Natural killer cell treated with Interleukin-12 subunit alpha and Interleukin-12 subunit beta and Interleukin-15 and Interleukin-18, amount 100 ng/mL, for 72 hours (primary cell): ENCODE measurements around the gene SDK1. TPM values are rescaled to one million over a fixed set of nuclear protein-coding genes. Genes with fewer than 3 reads are reported as not detected.

ENCODE experiments used
- ATAC-seq, 2 donors: fragments of 150-1000 bp; cut with Tn5 transposase in 1 of 2; sonication (Bioruptor Pico), chemical (Tn5 transposase) in 1 of 2; 2 replicates each; pipeline ENCODE4 v1.10.0; 2021
- DNase-seq: peaks from one replicate; pipeline ENCODE4 v3.0.0; 2022; ENCODE audit warnings: low spot score
- H3K27ac Mint-ChIP-seq, 2 donors: 1 replicate in 1 of 2; 2 replicates in 1 of 2; pipeline ENCODE4 v1.8.0; 2022; ENCODE audit warnings: mixed read lengths in 2 of 2, mild to moderate bottlenecking in 1 of 2, moderate library complexity in 1 of 2
- H3K27me3 Mint-ChIP-seq, 2 donors: 1 replicate in 1 of 2; 2 replicates in 1 of 2; pipeline ENCODE4 v1.8.0; 2022; ENCODE audit warnings: mixed read lengths in 2 of 2
- H3K36me3 Mint-ChIP-seq: one replicate; pipeline ENCODE4 v1.8.0; 2022; ENCODE audit warnings: mixed read lengths
- H3K4me1 Mint-ChIP-seq, 2 donors: 1 replicate in 1 of 2; 2 replicates in 1 of 2; pipeline ENCODE4 v1.8.0; 2022; ENCODE audit warnings: low read depth in 2 of 2, mixed read lengths in 2 of 2, mild to moderate bottlenecking in 1 of 2
- H3K4me3 Mint-ChIP-seq: one replicate; pipeline ENCODE4 v1.8.0; 2022; ENCODE audit warnings: mixed read lengths
- H3K9me3 Mint-ChIP-seq: 2 replicates; pipeline ENCODE4 v1.8.0; 2022; ENCODE audit warnings: mixed read lengths
- total RNA-seq, 2 donors: library from RNA; stranded (reverse); gene quantifications; one replicate each; pipeline ENCODE4 v1.2.3, GENCODE V29; 2022

SDK1 gene
- total RNA-seq, 2 donors from 2014 or later = 0.20 to 0.40 TPM

DNA sequence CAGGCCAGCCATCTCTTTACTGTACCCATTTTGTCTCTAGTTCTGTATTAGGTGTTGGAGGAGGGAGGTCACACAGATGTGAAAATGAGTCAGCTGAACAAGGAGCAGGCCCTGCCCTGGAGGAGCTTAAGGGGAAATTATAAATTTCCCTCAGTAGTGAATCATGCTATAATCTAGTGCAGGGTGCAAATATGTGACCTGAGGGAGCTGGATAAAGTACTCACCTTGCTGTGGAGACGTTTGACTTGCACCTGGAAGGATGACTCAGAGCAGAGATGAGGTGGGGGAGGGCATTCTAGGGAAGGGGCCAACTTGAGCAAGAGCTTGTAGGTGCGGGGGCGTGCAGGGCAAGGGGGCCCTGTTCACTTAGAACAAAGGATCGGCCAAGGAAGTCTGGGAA is 610.6 kb downstream of the SDK1 start:
- Mint-ChIP-seq H3K36me3 (no peaks in the 10 kb centered on the region), H3K27ac (no peak overlapping the region), H3K4me1 (no peaks in the 10 kb centered on the region), H3K27me3 (peaks cover 6 to 29% of the 10 kb centered on the region in 2 donors), H3K4me3 (no peak overlapping the region), H3K9me3 (no peaks in the 10 kb centered on the region)
- ATAC-seq = no peak
- DNase-seq = no peak

DNA sequence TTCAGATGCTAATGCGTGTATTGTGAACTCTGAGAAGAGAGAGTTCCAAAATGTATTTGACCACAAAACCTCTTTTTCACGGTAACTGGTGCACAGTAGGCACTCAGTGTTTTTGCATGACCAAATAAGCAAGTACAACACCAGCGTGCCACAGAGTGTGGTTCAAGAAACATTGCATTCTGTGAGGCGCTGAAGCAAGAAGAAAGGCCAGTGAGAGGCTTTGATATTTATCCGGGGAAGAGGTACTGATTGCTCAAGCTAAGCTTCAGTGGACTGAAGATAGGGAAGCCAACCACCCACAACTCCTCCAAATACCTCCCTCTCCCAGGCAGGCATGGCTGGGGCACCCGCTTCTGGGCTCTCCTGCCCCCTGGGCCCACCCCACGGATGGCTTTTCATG is 611.2 kb downstream of the SDK1 start:
- Mint-ChIP-seq H3K27ac (no peak overlapping the region), H3K9me3 (no peaks in the 10 kb centered on the region), H3K4me1 (peaks cover 0 to 3% of the 10 kb centered on the region in 2 donors), H3K36me3 (no peaks in the 10 kb centered on the region), H3K27me3 (peaks cover 3 to 23% of the 10 kb centered on the region in 2 donors), H3K4me3 (no peak overlapping the region)
- DNase-seq (no peak), ATAC-seq (no peak)

DNA sequence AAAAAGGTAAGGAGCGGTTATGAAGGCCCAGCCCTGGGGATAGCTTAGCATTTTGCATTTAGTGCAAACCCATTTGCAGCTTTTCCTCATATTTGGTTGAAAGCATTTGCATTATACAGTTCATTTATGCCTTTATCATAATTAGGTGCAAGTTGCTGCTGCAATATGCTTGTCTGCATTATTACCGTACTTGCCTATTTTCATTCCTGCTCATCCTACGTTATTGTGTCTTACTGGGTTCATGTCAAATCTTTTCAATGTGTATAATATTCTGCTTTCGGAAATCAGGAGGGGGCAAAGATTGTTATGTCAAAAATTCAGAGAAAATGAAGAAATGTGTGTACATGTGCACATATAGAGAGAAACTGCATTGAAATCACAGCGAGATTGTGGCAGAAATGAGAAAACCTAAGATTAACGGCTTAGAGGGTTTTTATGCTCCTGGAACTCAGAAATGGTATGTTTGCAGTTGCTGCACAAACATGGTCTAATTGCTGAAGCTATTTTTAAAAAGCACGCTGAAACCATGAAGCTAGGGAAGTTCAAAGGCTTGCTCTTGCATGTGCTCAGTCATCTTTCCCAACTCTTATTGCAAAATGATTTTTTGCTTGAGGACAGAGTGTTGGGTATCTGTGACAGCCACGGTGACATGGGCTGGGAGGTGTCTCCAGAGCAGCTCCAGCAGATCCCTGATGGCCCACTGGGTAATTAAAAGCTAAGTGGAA is 613.2 kb downstream of the SDK1 start:
- ATAC-seq (no peak), DNase-seq (no peak)
- Mint-ChIP-seq H3K4me3 (no peak overlapping the region), H3K27ac (no peak overlapping the region), H3K9me3 (no peaks in the 10 kb centered on the region), H3K4me1 (peaks cover 0 to 12% of the 10 kb centered on the region in 2 donors), H3K36me3 (no peaks in the 10 kb centered on the region), H3K27me3 (peaks cover 5 to 11% of the 10 kb centered on the region in 2 donors)

DNA sequence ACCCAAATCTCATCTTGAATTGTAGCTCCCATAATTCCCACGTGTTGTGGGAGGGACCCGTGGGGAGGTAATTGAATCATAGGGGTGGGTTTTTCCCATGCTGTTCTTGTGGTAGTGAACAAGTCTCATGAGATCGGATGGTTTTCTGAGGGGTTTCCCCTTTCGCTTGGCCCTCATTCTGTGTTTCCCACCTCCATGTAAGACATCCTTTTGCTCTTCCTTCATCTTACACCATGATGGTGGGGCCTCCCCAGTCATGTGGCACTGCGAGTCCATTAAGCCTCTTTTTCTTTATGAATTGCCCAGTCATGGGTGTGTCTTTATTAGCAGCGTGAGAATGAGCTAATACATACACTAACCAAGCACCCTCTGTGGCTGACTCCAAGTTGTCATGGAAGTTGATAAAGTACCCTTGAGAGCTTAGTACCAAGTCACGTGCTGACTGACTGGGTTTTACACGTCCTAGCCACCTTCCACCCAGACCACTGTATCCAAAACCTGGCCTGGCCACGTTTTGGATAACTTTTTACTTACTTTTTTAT is 614.4 kb downstream of the SDK1 start:
- DNase-seq (no peak), ATAC-seq (no peak)
- H3K9me3 Mint-ChIP-seq = no peaks in the 10 kb centered on the region
- no peaks in the 10 kb centered on the region for H3K36me3 Mint-ChIP-seq
- H3K27me3 Mint-ChIP-seq = peaks cover 12 to 19% of the 10 kb centered on the region in 2 donors
- H3K4me3 Mint-ChIP-seq = no peak overlapping the region
- no peak overlapping the region for H3K27ac Mint-ChIP-seq
- H3K4me1 Mint-ChIP-seq = peaks cover 0 to 12% of the 10 kb centered on the region in 2 donors

DNA sequence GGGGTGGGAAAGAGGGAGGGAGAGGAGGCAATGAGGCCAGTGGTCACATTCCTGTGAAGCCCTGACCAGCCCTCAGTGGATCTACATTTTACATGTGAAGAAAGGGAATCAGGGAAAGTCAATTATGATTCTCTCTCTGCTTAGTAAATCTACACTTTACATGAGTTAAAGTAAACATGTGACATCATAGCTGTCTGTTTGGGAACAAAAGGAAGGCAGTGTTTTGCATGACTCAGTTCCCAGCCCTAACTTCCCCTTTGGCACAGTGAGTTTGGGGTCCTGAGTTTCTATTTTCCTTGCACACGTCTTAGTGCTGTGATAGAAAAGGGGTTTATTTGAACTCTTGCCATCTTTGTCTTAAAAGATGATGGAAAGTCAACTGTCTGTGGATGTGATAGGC is 615.1 kb downstream of the SDK1 start:
- peaks cover 14 to 24% of the 10 kb centered on the region in 2 donors for H3K27me3 Mint-ChIP-seq
- no peak overlapping the region for H3K27ac Mint-ChIP-seq
- ATAC-seq = no peak

DNA sequence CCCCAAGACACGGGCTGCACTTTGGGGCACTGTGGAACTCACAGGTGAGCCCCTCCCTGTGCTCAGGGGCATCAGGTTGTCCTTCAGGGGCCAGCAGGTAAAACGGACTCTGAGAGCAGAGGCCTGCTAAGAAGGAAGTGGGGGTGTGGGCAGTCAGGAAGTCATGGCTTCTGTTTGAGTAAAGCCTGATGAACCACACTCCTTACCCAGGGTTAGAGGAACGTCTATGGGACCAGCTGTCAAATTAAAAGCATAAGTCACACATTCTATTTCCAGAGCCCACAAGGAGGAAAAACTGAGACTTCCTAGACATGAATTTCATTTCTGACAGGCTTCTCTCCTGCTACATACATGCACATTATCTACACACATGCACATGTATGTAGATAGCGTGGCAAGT is 616.4 kb downstream of the SDK1 start:
- Mint-ChIP-seq H3K36me3 (no peaks in the 10 kb centered on the region), H3K27ac (no peak overlapping the region), H3K27me3 (peaks cover 14 to 24% of the 10 kb centered on the region in 2 donors), H3K9me3 (no peaks in the 10 kb centered on the region), H3K4me3 (no peak overlapping the region), H3K4me1 (peaks cover 0 to 12% of the 10 kb centered on the region in 2 donors)
- no peak for ATAC-seq
- no peak for DNase-seq

More for the DNA sequence above, 615.1 kb downstream of the SDK1 start:
- H3K4me1 Mint-ChIP-seq = peaks cover 0 to 12% of the 10 kb centered on the region in 2 donors
- no peak overlapping the region for H3K4me3 Mint-ChIP-seq
- no peak for DNase-seq
- H3K9me3 Mint-ChIP-seq = no peaks in the 10 kb centered on the region
- H3K36me3 Mint-ChIP-seq = no peaks in the 10 kb centered on the region

DNA sequence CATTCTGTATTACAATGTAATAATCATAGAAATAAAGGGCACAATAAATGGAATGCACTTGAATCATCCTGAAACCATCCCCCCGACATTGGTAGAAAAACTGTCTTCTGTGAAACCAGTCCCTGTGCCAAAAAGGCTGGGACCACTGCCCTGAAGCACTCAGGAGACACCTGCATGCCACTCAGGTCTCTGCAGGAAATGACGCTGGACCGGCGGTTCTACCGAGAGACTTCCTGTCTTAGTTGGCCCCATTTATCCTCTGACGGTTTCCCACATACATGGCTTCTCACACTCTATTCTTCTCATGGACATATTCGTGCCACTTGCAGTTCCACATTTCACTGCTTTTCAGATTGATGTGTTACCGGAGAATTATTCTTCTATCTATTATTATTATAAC is 617.5 kb downstream of the SDK1 start:
- Mint-ChIP-seq H3K27ac (no peak overlapping the region), H3K36me3 (no peaks in the 10 kb centered on the region), H3K27me3 (peaks cover 19 to 30% of the 10 kb centered on the region in 2 donors), H3K9me3 (no peaks in the 10 kb centered on the region), H3K4me3 (no peak overlapping the region), H3K4me1 (peaks cover 0 to 12% of the 10 kb centered on the region in 2 donors)
- DNase-seq (no peak), ATAC-seq (no peak)

DNA sequence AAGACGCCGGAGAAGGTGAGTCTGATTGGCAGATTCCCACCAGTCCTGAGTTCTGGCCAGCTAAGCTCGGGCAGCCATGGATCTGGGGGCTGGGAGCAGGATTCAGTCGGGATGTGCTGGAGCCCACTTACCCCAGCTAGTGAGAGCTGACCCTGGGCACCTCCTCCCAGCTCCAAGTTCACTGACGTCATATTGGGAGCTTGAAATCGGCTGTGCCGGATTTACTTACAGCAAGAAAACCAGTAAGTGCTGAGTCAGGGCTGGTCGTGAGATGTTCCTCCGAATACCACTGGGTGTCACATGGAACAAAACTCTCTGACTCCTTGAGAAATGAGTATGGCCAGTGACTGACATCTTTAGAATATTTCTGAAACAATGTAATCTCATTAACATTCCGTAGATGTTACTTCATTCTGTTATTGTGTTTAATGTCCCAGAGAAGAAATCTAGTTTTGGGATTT is 621.2 kb downstream of the SDK1 start:
- no peak overlapping the region for H3K4me3 Mint-ChIP-seq
- ATAC-seq (no peak), DNase-seq (no peak)
- H3K4me1 Mint-ChIP-seq = peaks cover 0 to 10% of the 10 kb centered on the region in 2 donors
- no peaks in the 10 kb centered on the region for H3K36me3 Mint-ChIP-seq
- no peak overlapping the region for H3K27ac Mint-ChIP-seq
- H3K9me3 Mint-ChIP-seq = no peaks in the 10 kb centered on the region
- peaks cover 20 to 35% of the 10 kb centered on the region in 2 donors for H3K27me3 Mint-ChIP-seq

DNA sequence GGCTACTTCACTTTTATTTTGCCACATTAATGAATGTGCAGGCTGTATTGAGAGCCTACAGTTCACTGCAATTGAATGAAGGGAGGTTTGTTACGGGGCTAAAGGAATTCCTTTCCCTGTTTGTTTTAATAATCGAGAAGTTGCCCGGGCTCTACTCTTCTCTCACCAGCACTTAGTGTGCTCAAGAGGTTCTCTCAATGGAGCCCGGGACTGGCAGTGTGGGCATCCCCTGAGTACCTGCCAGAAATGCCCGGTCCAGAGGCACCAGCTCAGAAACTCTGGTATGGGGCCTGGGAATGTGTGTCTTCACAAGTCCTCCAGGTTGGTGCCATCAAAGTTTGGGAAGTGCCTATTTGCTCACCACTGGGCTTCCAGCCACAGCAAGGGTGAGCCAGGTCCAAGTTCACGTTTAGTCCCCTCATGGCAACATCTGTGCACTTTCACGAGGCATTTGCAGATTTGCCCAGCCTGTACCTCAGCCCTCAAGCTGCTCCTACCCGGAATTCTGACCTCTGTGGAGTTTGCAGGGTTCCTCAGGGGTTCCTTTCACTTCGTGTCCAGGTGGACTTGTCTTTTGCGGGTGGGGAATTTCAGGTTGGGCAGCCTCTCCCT is 622.4 kb downstream of the SDK1 start:
- DNase-seq = no peak
- Mint-ChIP-seq H3K4me3 (no peak overlapping the region), H3K27ac (no peak overlapping the region), H3K4me1 (peaks cover 0 to 8% of the 10 kb centered on the region in 2 donors), H3K9me3 (no peaks in the 10 kb centered on the region), H3K27me3 (peaks cover 20 to 35% of the 10 kb centered on the region in 2 donors), H3K36me3 (no peaks in the 10 kb centered on the region)
- no peak for ATAC-seq

DNA sequence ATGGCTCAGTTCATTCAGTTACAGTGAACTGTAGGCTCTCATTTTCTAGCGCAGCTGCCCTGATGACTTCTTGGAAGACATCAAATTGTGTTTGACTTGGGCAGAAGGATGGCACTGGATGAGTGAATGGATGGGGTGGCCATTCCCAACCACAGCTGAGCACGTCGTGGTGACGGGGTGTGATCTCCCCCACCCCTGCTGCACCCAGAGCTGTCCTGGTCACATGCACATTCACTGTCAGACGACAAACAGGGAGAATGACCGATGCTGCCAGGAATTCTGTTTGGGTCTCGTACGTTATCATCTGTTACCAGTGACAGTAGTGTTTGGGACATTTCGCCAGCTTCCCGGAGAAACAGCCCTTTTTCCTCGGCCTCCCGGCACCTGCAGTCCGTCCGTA is 623.2 kb downstream of the SDK1 start:
- ATAC-seq = no peak
- no peaks in the 10 kb centered on the region for H3K36me3 Mint-ChIP-seq
- no peaks in the 10 kb centered on the region for H3K9me3 Mint-ChIP-seq
- H3K4me3 Mint-ChIP-seq = no peak overlapping the region
- DNase-seq = no peak
- H3K27me3 Mint-ChIP-seq = peaks cover 18 to 41% of the 10 kb centered on the region in 2 donors
- H3K27ac Mint-ChIP-seq = no peak overlapping the region
- no peaks in the 10 kb centered on the region for H3K4me1 Mint-ChIP-seq

DNA sequence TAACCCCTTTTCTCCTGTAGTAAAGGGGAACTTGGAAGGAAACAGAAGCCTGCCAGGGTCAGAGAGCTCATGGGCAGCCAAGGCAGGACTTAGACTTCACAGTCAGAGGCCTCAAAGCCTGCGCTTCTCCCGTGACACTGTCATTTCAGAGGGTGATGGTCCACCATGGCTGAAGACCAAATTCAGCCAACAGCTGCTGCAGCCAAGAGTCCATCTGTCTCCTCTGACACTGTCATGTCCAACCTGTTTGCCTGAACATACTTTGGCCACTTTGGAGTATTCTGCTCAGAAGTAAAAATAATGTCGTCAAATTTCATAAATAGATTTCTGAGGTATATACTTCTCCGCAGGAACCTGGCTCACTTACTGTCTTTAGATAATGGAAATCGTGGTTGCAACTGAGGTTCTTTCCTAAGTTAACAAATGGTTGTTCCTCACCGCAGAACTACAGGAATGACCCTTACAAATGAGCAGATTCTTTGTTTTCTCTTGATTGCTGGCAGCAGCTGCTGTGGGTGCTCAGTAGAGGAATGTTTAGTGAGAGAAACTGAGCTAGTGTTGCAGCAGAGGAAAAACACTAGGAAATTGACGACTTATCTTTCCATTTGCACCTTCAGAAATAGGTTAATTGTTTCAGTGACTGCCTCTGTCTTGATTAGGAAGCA is 626.5 kb downstream of the SDK1 start:
- H3K36me3 Mint-ChIP-seq = no peaks in the 10 kb centered on the region

DNA sequence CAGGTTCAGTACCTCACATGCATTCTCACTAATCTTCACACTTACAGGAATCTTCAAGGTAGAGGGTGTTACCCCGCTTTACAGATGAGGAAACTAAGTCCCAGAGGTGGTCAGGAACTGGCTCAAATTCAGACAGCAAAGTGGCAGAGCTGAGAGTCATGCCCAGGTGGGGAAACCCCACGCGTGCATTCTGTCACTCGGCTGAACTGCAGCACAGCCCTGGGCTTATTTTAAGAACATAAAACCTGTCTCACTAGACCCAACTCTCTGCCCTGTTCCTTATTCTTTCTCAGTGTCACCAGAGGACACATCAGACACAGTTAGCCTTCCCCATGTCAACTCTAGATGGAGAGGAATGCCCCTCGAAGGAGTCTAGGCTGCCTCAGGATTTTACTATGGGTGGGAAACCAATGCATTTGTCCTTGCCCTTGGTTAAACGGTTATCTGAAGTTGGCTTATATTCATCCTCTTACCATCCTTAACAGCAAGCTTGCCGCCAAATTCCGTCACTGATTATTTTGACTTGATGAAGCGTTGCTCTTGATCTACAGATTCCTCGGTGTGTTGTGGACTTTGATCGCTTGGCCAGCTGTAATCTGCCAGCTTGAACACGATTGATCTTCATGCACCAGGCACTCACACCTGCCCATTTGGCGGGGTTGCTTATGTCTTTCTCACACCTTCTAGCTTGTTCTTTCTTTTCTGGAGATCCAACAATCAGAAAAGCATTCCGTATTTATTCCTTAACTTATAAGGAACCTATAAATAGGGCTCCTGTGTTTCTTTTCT is 627.9 kb downstream of the SDK1 start:
- no peak overlapping the region for H3K4me3 Mint-ChIP-seq
- no peak overlapping the region for H3K27ac Mint-ChIP-seq
- H3K9me3 Mint-ChIP-seq = no peaks in the 10 kb centered on the region
- ATAC-seq (no peak), DNase-seq (no peak)
- peaks cover 14 to 31% of the 10 kb centered on the region in 2 donors for H3K27me3 Mint-ChIP-seq
- H3K4me1 Mint-ChIP-seq = no peaks in the 10 kb centered on the region
- no peaks in the 10 kb centered on the region for H3K36me3 Mint-ChIP-seq

More for the DNA sequence above, 626.5 kb downstream of the SDK1 start:
- H3K9me3 Mint-ChIP-seq = no peaks in the 10 kb centered on the region
- H3K27ac Mint-ChIP-seq = no peak overlapping the region
- H3K4me1 Mint-ChIP-seq = no peaks in the 10 kb centered on the region
- H3K27me3 Mint-ChIP-seq = peaks cover 16 to 38% of the 10 kb centered on the region in 2 donors
- no peak for DNase-seq
- no peak overlapping the region for H3K4me3 Mint-ChIP-seq
- ATAC-seq = no peak

DNA sequence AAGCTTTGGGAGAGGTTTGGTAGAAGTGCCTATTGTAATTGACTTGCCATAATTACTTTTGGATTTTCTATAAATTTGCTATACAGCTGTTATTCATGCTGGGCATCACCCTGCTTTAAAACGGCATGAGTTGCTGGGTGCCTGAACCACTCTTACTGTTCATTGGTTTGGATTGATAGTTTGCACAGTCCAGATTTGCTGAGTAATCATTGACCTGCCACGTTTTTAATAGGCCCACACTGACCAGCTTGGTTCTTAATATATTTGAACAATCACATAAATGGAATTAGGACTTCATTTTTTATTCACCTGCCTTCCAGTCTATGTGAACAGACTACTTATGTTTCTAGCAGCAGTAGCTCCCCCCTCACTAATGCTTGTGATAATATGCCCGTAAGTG is 630.8 kb downstream of the SDK1 start:
- Mint-ChIP-seq H3K36me3 (no peaks in the 10 kb centered on the region), H3K9me3 (no peaks in the 10 kb centered on the region), H3K27me3 (peaks cover 13 to 25% of the 10 kb centered on the region in 2 donors), H3K4me1 (no peaks in the 10 kb centered on the region), H3K27ac (no peak overlapping the region), H3K4me3 (no peak overlapping the region)
- DNase-seq = no peak
- no peak for ATAC-seq
